CD8-positive, alpha-beta memory T cell (primary cell): ENCODE measurements around the gene SETD1A. TPM values are rescaled to one million over a fixed set of nuclear protein-coding genes. Genes with fewer than 3 reads are reported as not detected.

Source experiments
- CTCF ChIA-PET: fragments of 350-600 bp; sonication (Branson Sonifier 250); formaldehyde crosslinking; loops from one replicate; lab custom pipeline; 2021; ENCODE audit warnings: antibody characterized with exemption; lab: Charles Lee
- POLR2A ChIA-PET: fragments of 350-600 bp; sonication (Branson Sonifier 250); formaldehyde crosslinking; loops from one replicate; lab custom pipeline; 2021; ENCODE audit warnings: antibody characterized with exemption; lab: Charles Lee
- DNase-seq, 5 donors: peaks; one replicate each; pipeline versions ENCODE4 v3.0.0 to v3.0.0-alpha.2; 2020 to 2022; ENCODE audit warnings: mixed read lengths in 1 of 5
- H3K27ac ChIP-seq: one replicate; pipeline ENCODE4 v1.7.0; 2013; ENCODE audit warnings: low read depth, mild to moderate bottlenecking, low read length, moderate library complexity
- H3K27me3 ChIP-seq: 2 replicates; pipeline ENCODE4 v1.7.0; 2013; ENCODE audit warnings: low read length, mild to moderate bottlenecking; ENCODE audit not compliant: insufficient read depth, poor library complexity, severe bottlenecking
- H3K36me3 ChIP-seq: 2 replicates; pipeline ENCODE4 v1.7.0; 2013; ENCODE audit warnings: mild to moderate bottlenecking, low read length, moderate library complexity; ENCODE audit not compliant: insufficient read depth
- H3K4me1 ChIP-seq: 2 replicates; pipeline ENCODE4 v1.7.0; 2013; ENCODE audit warnings: mild to moderate bottlenecking, low read length, moderate library complexity; ENCODE audit not compliant: insufficient read depth
- H3K4me3 ChIP-seq: 2 replicates; pipeline ENCODE4 v1.7.0; 2013; ENCODE audit warnings: mild to moderate bottlenecking, low read length
- H3K9me3 ChIP-seq: 2 replicates; pipeline ENCODE4 v1.7.0; 2013; ENCODE audit warnings: mild to moderate bottlenecking, low read length
- H3K27ac Mint-ChIP-seq, 8 donors: one replicate each; pipeline ENCODE4 v1.8.0; 2020 to 2021; ENCODE audit warnings: mixed read lengths in 8 of 8, mild to moderate bottlenecking in 6 of 8, inconsistent platforms in 3 of 8, moderate library complexity in 3 of 8
- H3K27me3 Mint-ChIP-seq, 2 donors: one replicate each; pipeline ENCODE4 v1.8.0; 2020 to 2021; ENCODE audit warnings: mixed read lengths in 2 of 2, mild to moderate bottlenecking in 1 of 2, moderate library complexity in 1 of 2
- H3K36me3 Mint-ChIP-seq, 3 donors: one replicate each; pipeline ENCODE4 v1.8.0; 2020 to 2021; ENCODE audit warnings: mixed read lengths in 3 of 3, inconsistent platforms in 1 of 3, mild to moderate bottlenecking in 1 of 3
- H3K4me1 Mint-ChIP-seq, 3 donors: one replicate each; pipeline ENCODE4 v1.8.0; 2020 to 2021; ENCODE audit warnings: mixed read lengths in 3 of 3, inconsistent platforms in 1 of 3, mild to moderate bottlenecking in 1 of 3
- H3K4me3 Mint-ChIP-seq, 7 donors: one replicate each; pipeline ENCODE4 v1.8.0; 2020 to 2021; ENCODE audit warnings: mixed read lengths in 7 of 7, mild to moderate bottlenecking in 6 of 7, moderate library complexity in 4 of 7, inconsistent platforms in 2 of 7
- H3K9me3 Mint-ChIP-seq, 5 donors: one replicate each; pipeline ENCODE4 v1.8.0; 2020 to 2022; ENCODE audit warnings: mixed read lengths in 5 of 5, mild to moderate bottlenecking in 3 of 5, moderate library complexity in 2 of 5, inconsistent platforms in 1 of 5
- polyA plus RNA-seq: library from polyadenylated mRNA; unstranded; fragments of 300-500 nt; fragmentation: Illumina TruSeq; gene quantifications from one replicate; pipeline ENCODE4 v1.2.3, GENCODE V29; 2021
- total RNA-seq, 2 experiments: library from RNA; stranded (reverse); gene quantifications; one replicate each; pipeline ENCODE4 v1.2.3, GENCODE V29; 2021

SETD1A gene
- total and polyA plus RNA-seq, 3 experiments from 2014 or later, result 2.6 to 28.8 (median 24.7) TPM

DNA sequence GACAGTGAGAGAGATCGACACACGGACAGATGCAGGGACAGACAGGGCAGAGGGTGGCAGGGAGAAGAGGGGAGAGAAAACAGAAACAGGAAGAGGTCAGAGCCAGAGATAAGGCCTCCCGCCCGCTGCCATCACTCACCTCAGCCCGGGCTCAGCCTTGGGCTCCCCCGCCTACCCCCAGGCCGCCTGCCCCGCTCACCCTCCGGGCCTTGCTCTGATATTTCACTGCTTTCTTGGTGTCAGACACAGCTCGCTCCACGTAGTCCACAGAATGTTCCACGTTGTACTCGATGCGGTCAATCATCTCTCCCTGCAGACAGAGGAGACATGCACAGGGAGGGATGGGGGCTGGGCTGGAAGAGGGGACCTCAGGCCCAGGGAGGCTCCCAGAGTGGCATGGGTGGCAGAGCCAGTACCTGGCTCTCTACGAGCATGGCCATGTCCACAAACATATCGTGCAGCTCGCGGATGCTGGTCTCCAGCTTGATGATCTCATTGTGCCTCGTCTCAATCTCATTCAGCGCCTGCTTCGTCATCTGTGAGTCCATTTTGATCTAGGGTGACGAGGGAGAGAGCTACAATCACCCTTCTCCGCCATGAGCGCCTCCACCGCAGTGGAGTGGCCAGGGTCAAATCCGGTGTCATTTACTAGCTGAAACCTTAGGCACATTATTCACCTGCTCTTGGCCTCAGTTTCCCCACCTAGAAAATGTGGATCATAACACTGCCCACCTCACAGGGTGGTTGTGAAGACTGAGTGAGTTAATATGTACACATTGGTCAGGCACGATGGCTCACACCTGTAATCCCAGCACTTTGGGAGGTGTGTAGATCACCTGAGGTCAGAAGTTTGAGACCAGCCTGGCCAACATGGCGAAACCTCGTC, 35.6 kb downstream of the SETD1A start:
- H3K4me3 ChIP-seq, result no peak overlapping the region
- no peaks in the 10 kb centered on the region for H3K27me3 ChIP-seq
- ChIA-PET CTCF (interaction anchor here (1.3 to 2.9 kb wide), 2 partner anchors 8 to 875 kb away, joined by 5 to 12 read pairs; partner anchors contain the start of gene HSD3B7), POLR2A (no interaction called here)
- Mint-ChIP-seq H3K27me3 (no peaks in the 10 kb centered on the region), H3K27ac (no peak overlapping the region), H3K4me1 (peaks cover 0 to 9% (median 6%) of the 10 kb centered on the region in 3 donors), H3K36me3 (no peaks in the 10 kb centered on the region), H3K4me3 (no peak overlapping the region), H3K9me3 (no peaks in the 10 kb centered on the region)
- no peaks in the 10 kb centered on the region for H3K36me3 ChIP-seq
- H3K4me1 ChIP-seq, result peaks cover 13% of the 10 kb centered on the region
- no peaks in the 10 kb centered on the region for H3K9me3 ChIP-seq
- DNase-seq, result no peak
- H3K27ac ChIP-seq, result peak overlapping the region; percentile 24

DNA sequence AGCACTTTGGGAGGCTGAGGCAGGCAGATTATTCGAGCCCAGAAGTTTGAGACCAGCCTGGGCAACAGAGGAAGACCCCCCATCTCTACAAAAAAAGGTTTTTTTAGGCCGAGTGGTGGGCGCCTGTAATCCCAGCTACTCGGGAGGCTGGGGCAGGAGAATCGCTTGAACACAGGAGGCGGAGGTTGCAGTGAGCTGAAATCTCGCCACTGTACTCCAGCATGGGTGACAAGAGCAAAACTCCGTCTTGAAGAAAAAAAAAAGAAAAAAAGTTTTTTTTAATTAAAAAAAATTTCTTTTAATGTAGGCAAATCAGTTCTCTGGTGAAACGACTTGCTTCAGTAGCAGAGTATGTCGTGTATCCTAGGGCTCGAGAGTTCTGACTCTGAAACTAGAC, 38.4 kb downstream of the SETD1A start:
- no peaks in the 10 kb centered on the region for H3K36me3 ChIP-seq
- Mint-ChIP-seq H3K4me1 (peaks cover 0 to 9% (median 6%) of the 10 kb centered on the region in 3 donors), H3K27me3 (no peaks in the 10 kb centered on the region), H3K36me3 (no peaks in the 10 kb centered on the region), H3K9me3 (no peaks in the 10 kb centered on the region), H3K4me3 (peak overlapping the region; percentile 17 to 92 (median 71)), H3K27ac (peak overlapping the region in 5 of 8 donors; percentile 41 to 59 (median 50))
- no peak overlapping the region for H3K27ac ChIP-seq
- ChIA-PET CTCF (interaction anchor here (1.9 to 2.9 kb wide), 2 partner anchors 11 to 146 kb away, joined by 4 to 12 read pairs; partner anchors contain the start of gene HSD3B7), POLR2A (interaction anchor here (1.7 kb wide), 1 partner anchor 146 kb away, joined by 9 read pairs; no protein-coding TSS in a partner anchor)
- DNase-seq, result no peak
- H3K27me3 ChIP-seq, result no peaks in the 10 kb centered on the region
- H3K4me1 ChIP-seq, result peaks cover 13% of the 10 kb centered on the region
- no peak overlapping the region for H3K4me3 ChIP-seq
- H3K9me3 ChIP-seq, result no peaks in the 10 kb centered on the region

DNA sequence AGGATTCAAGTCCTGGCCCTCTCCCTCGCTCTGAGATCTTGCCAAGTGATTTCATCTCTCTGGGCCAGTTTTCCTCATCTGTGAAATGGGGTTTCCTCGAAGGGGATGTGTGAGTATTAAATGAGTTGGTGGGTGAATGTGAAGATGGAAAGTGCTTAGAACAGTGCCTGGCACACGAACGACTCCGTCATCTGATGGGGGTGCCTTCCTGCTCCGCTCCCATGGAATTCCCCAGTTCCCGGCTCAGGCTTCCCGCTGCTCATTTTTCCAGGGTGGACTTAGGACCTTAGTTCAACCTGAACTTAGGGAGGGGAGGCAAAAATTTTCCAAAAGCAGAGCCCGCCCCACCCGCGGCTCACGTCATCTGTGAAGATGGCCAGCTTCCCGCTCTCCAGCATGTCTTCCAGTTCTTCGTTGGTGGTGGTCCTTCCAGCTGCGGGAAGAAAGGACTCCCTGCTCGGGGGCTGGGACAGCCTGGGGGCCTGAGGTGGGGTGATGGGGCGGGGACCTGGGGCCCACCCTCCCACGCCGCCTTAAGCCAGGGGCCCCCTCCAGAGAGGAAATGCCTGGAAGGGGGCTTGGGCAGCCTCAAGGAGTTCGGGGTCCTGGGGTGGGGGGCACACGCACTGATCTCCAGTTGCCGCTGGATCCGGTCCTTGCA, 38.9 kb downstream of the SETD1A start:
- ChIA-PET CTCF (no interaction called here), POLR2A (interaction anchor here (0.9 to 1.7 kb wide), 2 partner anchors 121 to 146 kb away, joined by 3 to 9 read pairs; partner anchors contain the start of gene KAT8)
- no peaks in the 10 kb centered on the region for H3K9me3 Mint-ChIP-seq
- peaks cover 0 to 9% (median 6%) of the 10 kb centered on the region in 3 donors for H3K4me1 Mint-ChIP-seq
- peak overlapping the region; percentile 79 to 92 (median 85) for H3K4me3 Mint-ChIP-seq
- Histone ChIP-seq H3K9me3 (no peaks in the 10 kb centered on the region), H3K27ac (peak overlapping the region; percentile 73), H3K4me1 (peaks cover 13% of the 10 kb centered on the region), H3K4me3 (peak overlapping the region; percentile 74), H3K27me3 (no peaks in the 10 kb centered on the region), H3K36me3 (no peaks in the 10 kb centered on the region)
- H3K36me3 Mint-ChIP-seq, result no peaks in the 10 kb centered on the region
- peak overlapping the region in 7 of 8 donors; percentile 41 to 91 (median 78) for H3K27ac Mint-ChIP-seq
- no peak for DNase-seq
- H3K27me3 Mint-ChIP-seq, result no peaks in the 10 kb centered on the region

DNA sequence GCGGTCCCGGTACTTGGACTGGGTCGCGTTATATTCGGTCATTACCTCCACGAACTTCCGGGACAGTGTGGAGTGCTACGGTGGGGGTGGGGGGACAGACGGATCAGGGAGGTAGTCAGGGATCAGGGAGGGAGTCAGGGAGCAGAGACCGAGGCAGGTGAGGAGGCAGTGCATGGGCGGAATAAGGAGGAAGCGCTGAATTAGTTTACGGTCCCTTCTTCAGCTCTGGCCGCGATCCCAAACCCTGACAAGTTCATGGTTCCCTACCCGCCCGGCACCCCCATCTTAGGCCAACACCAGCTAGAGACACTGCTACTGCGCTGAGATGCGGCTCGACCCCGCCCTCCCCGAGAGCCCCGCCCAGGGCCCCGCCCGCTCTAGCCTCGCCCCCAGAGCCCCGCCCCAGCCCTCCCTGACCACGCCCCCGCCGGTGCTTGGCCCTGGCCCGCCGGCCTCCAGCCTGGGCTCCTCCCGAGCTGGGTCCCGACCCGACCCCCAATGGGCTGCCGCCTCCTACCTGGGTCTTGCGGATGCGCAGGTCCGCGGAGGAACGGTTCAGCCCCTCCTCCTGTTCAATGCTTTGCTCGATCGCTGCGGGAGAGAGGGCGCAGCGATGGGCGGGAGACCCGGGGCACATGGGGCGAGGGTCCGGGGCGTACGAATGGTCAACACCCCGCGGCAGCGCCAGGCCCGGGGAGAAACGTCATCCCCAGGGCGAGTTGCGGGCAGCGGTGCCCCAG, 39.6 kb downstream of the SETD1A start:
- Mint-ChIP-seq H3K9me3 (peaks cover 0 to 1% (median 0%) of the 10 kb centered on the region in 5 donors), H3K27ac (peak overlapping the region in 7 of 8 donors; percentile 64 to 91 (median 84)), H3K4me1 (peaks cover 0 to 9% (median 6%) of the 10 kb centered on the region in 3 donors), H3K27me3 (no peaks in the 10 kb centered on the region), H3K4me3 (peak overlapping the region; percentile 79 to 92 (median 85)), H3K36me3 (no peaks in the 10 kb centered on the region)
- Histone ChIP-seq H3K9me3 (no peaks in the 10 kb centered on the region), H3K36me3 (no peaks in the 10 kb centered on the region), H3K4me3 (peak overlapping the region; percentile 74), H3K27me3 (no peaks in the 10 kb centered on the region), H3K4me1 (peaks cover 13% of the 10 kb centered on the region), H3K27ac (peak overlapping the region; percentile 73)
- CTCF ChIA-PET, result no interaction called here
- peak; percentile 65 to 87 (median 79) for DNase-seq
- POLR2A ChIA-PET, result interaction anchor here (0.7 to 1.7 kb wide), 3 partner anchors 34 to 145 kb away, joined by 3 to 9 read pairs (median 3); partner anchors contain the start of gene KAT8

DNA sequence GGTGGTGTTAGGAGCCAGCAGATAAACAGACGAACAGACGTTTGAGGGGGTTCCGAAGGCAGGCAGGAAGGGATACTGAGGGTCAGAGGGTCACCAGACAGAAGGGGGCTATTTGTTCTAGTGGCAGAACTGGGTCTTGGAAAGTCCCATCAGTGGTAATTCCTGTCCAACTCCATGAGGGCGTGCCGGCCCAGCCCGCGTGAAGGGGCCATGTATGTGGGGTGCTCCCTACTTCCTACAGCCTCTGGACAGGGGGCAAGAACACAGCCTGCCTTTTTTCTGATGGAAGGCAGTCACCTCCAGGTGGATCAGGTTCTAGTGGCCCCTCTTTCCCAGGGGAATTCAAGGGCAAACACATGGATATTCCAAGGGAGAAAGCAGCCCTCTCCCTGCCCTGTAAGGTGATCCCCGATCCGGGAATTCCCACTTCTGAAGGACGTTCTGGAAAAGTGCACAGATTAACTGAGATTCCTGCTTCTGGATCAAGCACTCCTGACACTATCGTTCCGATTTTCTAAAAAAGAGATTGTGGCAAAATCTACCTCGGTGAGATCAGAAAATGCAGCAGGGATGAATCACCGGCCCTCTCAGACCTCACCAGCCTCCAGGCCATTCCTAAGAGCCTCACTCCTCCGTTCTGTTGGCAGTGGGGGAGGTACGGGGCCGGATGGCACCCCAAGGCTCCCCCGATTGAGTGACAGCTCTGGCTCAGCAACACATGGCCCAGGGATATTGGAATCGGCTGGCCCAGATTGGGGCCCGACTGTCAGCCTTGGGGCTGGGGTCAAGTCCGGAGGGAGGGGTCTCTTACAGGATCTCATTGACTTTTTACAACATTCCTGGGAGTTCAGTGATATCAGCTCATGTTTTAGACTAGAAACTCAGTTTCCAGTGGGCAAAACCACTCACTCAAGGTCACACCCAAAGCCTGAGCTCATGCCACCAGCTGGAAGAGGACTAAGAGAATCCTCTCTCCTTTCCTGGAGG, 40.5 kb downstream of the SETD1A start:
- Mint-ChIP-seq H3K4me1 (peaks cover 0 to 9% (median 6%) of the 10 kb centered on the region in 3 donors), H3K4me3 (peak overlapping the region; percentile 48 to 92 (median 83)), H3K36me3 (no peaks in the 10 kb centered on the region), H3K9me3 (peaks cover 0 to 2% (median 0%) of the 10 kb centered on the region in 5 donors), H3K27me3 (no peaks in the 10 kb centered on the region), H3K27ac (peak overlapping the region in 3 of 8 donors; percentile 12 to 38 (median 24))
- Histone ChIP-seq H3K4me1 (peaks cover 13% of the 10 kb centered on the region), H3K9me3 (no peaks in the 10 kb centered on the region), H3K27me3 (no peaks in the 10 kb centered on the region), H3K27ac (no peak overlapping the region), H3K36me3 (no peaks in the 10 kb centered on the region), H3K4me3 (peak overlapping the region; percentile 47)
- ChIA-PET CTCF (interaction anchor here (3.0 kb wide), 1 partner anchor 144 kb away, joined by 10 read pairs; no protein-coding TSS in a partner anchor), POLR2A (interaction anchor here (0.7 to 1.7 kb wide), 3 partner anchors 33 to 182 kb away, joined by 3 to 9 read pairs (median 3); partner anchors contain the start of gene FUS)
- no peak for DNase-seq

DNA sequence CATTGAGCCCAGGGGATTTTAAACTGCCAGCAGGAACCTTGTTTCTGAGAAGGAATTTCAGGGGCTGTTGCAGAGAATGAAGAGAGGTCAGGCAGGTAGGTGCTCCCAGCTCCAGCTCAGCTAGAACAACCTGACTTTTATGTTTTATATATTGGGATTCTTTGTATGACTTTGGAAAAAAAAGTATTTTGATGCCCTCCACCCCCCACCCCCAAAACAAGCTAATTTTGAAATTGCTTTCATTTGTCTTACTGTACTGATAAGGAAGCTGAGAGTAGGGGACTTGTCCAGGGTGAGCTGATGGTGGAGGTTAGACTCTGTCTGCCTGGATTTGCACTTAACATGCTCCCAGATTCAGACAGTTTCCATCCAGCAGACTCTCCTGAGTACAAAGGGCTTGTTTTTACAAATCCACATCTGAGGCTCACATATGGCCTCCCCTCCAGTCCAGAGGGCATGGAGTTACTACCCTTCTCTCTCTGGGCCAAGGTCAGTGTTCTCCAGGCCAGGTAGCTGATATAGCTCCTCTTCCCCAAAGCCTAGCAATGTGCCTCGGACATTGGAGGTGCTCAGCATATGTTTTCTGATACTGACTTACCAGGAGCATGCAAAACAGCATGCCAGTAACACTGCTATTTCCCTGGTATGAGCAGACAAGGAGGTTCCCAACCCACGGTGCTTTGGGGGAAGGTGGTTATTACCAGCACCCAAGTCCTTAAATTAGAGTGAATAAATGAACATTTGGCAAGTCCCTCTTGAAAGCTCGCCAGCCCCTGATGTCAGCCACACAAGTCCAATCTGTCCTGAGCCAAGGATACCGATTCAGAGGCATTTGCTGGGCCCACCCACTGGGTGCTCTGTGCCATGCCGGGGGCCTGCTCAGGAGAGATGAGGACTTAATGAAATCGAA, 41.6 kb downstream of the SETD1A start:
- Mint-ChIP-seq H3K4me3 (no peak overlapping the region), H3K36me3 (no peaks in the 10 kb centered on the region), H3K27me3 (no peaks in the 10 kb centered on the region), H3K9me3 (peaks cover 0 to 2% (median 0%) of the 10 kb centered on the region in 5 donors), H3K4me1 (peaks cover 0 to 9% (median 6%) of the 10 kb centered on the region in 3 donors), H3K27ac (peak overlapping the region in 2 of 8 donors; percentile 29 to 77)
- no peak overlapping the region for H3K27ac ChIP-seq
- H3K27me3 ChIP-seq, result no peaks in the 10 kb centered on the region
- peaks cover 13% of the 10 kb centered on the region for H3K4me1 ChIP-seq
- no peak overlapping the region for H3K4me3 ChIP-seq
- no peaks in the 10 kb centered on the region for H3K36me3 ChIP-seq
- ChIA-PET CTCF (interaction anchor here (3.0 kb wide), 1 partner anchor 143 kb away, joined by 10 read pairs; no protein-coding TSS in a partner anchor), POLR2A (interaction anchor here (0.5 to 0.9 kb wide), 4 partner anchors 52 to 472 kb away, joined by 3 to 7 read pairs (median 3); partner anchors contain the start of genes FUS and ZNF646)
- no peaks in the 10 kb centered on the region for H3K9me3 ChIP-seq
- DNase-seq, result no peak
